ENCODE data around the gene CHD2. TPM values are rescaled to one million over a fixed set of nuclear protein-coding genes. Genes with fewer than 3 reads are reported as not detected.

CHD2 gene
- total and polyA plus RNA-seq, 2 donors (not counting 3 experiments of a cell fraction or from before 2014, with no cell fraction given) = 53.8 to 97.9 TPM

DNA sequence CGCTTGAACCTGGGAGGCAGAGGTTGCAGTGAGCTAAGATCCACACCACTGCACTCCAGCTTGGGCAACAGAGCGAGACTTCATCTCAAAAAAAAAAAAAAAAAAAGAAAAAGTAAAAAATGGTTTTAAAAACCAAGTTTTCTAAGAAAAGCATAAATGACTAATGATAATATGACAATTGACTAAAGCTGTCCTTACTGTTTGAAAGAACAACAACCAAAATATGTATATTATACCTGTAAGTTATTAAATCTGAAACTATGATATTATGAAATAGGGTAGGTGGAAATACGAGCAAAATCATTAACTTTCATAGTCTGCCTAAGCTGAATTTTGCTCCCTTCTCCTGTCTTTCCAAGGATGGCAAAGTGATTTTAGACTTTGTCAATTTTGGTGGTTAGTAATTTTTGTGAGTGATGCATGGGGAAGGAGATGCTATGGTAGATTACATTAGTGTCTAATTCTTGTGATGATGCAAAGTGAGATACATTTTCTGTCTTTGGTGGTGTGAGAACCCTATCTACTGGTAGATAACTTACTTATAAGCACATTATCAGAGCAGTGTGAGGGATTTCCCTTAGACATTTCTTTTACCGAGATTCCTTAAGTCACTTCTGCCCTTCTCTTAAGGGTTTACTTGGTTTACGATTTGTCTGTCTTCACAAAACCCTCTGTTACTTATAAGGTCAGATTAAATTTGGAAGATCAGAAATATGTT is 10.6 kb upstream of the CHD2 start:
- Histone ChIP-seq H3K9ac (replicated peaks; ENCODE audit: extremely low read depth, insufficient read depth, low read length) (no peak overlapping the region), H3K9me3 (replicated peaks; ENCODE audit: control insufficient read depth, insufficient read depth, low read length) (no peaks in the 10 kb centered on the region), H3K4me3 (replicated peaks in 1 of 3; ENCODE audit: insufficient read depth in 1 of 3, low read depth in 1 of 3, low read length in 3 of 3) (no peak overlapping the region), H2AFZ (ENCODE audit: low read depth, low read length) (no peak overlapping the region), H3K4me2 (ENCODE audit: insufficient read depth, low read length) (no peak overlapping the region), H3K27me3 (ENCODE audit: control insufficient read depth in 2 of 2, insufficient read depth in 2 of 2, low read length in 2 of 2) (no peaks in the 10 kb centered on the region), H4K20me1 (replicated peaks; ENCODE audit: control insufficient read depth, extremely low read depth, insufficient read depth, low read length) (no peaks in the 10 kb centered on the region), H3K9me1 (replicated peaks; ENCODE audit: control insufficient read depth, extremely low read depth, insufficient read depth, low read length) (no peaks in the 10 kb centered on the region), H3K27ac (ENCODE audit: insufficient read depth, low read depth, low read length) (no peak overlapping the region), H3K79me2 (ENCODE audit: control insufficient read depth, insufficient read depth, low read length) (peaks cover 99% of the 10 kb centered on the region), H3K4me1 (ENCODE audit: control insufficient read depth, extremely low read depth, insufficient read depth, low read length) (peaks cover 22% of the 10 kb centered on the region), H3K36me3 (ENCODE audit: control insufficient read depth in 2 of 2, extremely low read depth in 1 of 2, insufficient read depth in 2 of 2, low read length in 2 of 2) (peaks cover 8 to 48% of the 10 kb centered on the region in 2 experiments)
- intact Hi-C loops (cut with micrococcal nuclease) = no loop called here
- FAIRE-seq = no peak
- no TSS peak for BruUV-seq (replicated peaks)
- dilution Hi-C loops (cut with MboI; ENCODE audit: extremely low pct_ligation_motif_present, low sequenced_read_pairs) = no loop called here
- ChIA-PET POLR2A (no interaction called here), CTCF (interaction anchor here (0.9 to 1.6 kb wide), 3 partner anchors 11 to 92 kb away, joined by 3 to 8 read pairs (median 6); partner anchors contain the start of gene CHD2)
- TF ChIP-seq EZH2 (IDR thresholded peaks at IDR 0.05; ENCODE audit: borderline replicate concordance, low read depth, low read length, severe bottlenecking) = no peak
- no peak for TF ChIP-seq MYC (IDR thresholded peaks at IDR 0.05; ENCODE audit: low read depth, low read length)
- TF ChIP-seq, protein P1, sequence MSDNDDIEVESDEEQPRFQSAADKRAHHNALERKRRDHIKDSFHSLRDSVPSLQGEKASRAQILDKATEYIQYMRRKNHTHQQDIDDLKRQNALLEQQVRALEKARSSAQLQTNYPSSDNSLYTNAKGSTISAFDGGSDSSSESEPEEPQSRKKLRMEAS (IDR thresholded peaks at IDR 0.05; ENCODE audit: insufficient read depth, insufficient read length) = no peak
- TF ChIP-seq JUN (IDR thresholded peaks at IDR 0.05; ENCODE audit: borderline replicate concordance, insufficient read depth, insufficient read length, low read depth) = no peak
- TF ChIP-seq FOS (IDR thresholded peaks at IDR 0.05; ENCODE audit: borderline replicate concordance, insufficient read depth, low read length) = no peak
- TF ChIP-seq POLR2A (IDR thresholded peaks at IDR 0.05; ENCODE audit: low read depth, low read length) = no peak
- no peak for TF ChIP-seq POLR2AphosphoS5 (IDR thresholded peaks at IDR 0.05; ENCODE audit: insufficient read depth, low read depth, low read length)
- TF ChIP-seq, protein P2, sequence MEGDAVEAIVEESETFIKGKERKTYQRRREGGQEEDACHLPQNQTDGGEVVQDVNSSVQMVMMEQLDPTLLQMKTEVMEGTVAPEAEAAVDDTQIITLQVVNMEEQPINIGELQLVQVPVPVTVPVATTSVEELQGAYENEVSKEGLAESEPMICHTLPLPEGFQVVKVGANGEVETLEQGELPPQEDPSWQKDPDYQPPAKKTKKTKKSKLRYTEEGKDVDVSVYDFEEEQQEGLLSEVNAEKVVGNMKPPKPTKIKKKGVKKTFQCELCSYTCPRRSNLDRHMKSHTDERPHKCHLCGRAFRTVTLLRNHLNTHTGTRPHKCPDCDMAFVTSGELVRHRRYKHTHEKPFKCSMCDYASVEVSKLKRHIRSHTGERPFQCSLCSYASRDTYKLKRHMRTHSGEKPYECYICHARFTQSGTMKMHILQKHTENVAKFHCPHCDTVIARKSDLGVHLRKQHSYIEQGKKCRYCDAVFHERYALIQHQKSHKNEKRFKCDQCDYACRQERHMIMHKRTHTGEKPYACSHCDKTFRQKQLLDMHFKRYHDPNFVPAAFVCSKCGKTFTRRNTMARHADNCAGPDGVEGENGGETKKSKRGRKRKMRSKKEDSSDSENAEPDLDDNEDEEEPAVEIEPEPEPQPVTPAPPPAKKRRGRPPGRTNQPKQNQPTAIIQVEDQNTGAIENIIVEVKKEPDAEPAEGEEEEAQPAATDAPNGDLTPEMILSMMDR (IDR thresholded peaks at IDR 0.05; ENCODE audit: extremely low read depth in 1 of 2, insufficient read depth in 1 of 2, low read depth in 1 of 2, low read length in 2 of 2) = no peak
- no peak for DNase-seq (ENCODE audit: low read depth, low spot score)
